Neural cell (in vitro differentiated cells): Measurements from ENCODE around the gene FAM174C. TPM values are rescaled to one million over a fixed set of nuclear protein-coding genes. Genes with fewer than 3 reads are reported as not detected.

ENCODE experiments used
- H2AFZ ChIP-seq: fragments of 200-600, 300-800 bp; sonication (generic), shearing (Covaris generic); 2 replicates; pipeline ENCODE4 v1.6.0; 2014; ENCODE audit warnings: low read depth, mild to moderate bottlenecking, antibody characterized with exemption, low read length, moderate library complexity
- H3F3A ChIP-seq: fragments of 200-600 bp; shearing (Covaris generic); 2 replicates; pipeline ENCODE4 v1.6.1; 2016; ENCODE audit warnings: mild to moderate bottlenecking, moderate library complexity, mixed read lengths, antibody characterized with exemption, low read length; ENCODE audit not compliant: insufficient read depth, poor library complexity, severe bottlenecking
- H3K27ac ChIP-seq: fragments of 200-600, 300-800 bp; sonication (generic), shearing (Covaris generic); 2 replicates; pipeline ENCODE4 v1.5.1; 2014; ENCODE audit warnings: mild to moderate bottlenecking, low read length, moderate library complexity
- H3K27me3 ChIP-seq: fragments of 300-800, 200-600 bp; sonication (generic), shearing (Covaris generic); 2 replicates; pipeline ENCODE4 v1.6.0; 2014; ENCODE audit warnings: mild to moderate bottlenecking, low read depth, low read length, moderate library complexity; ENCODE audit not compliant: insufficient read depth
- H3K36me3 ChIP-seq: fragments of 300-800, 200-600 bp; sonication (generic), shearing (Covaris generic); 2 replicates; pipeline ENCODE4 v1.5.1; 2014; ENCODE audit warnings: mild to moderate bottlenecking, antibody characterized with exemption, low read length, moderate library complexity; ENCODE audit not compliant: insufficient read depth
- H3K4me2 ChIP-seq: fragments of 300-800, 200-600 bp; sonication (generic), shearing (Covaris generic); 2 replicates; pipeline ENCODE4 v1.6.0; 2014; ENCODE audit warnings: mild to moderate bottlenecking, low read length
- H3K4me3 ChIP-seq: fragments of 300-800, 200-600 bp; sonication (generic), shearing (Covaris generic); 2 replicates; pipeline ENCODE4 v1.5.1; 2014; ENCODE audit warnings: mild to moderate bottlenecking, low read length, moderate library complexity
- H3K79me2 ChIP-seq: fragments of 200-600 bp; shearing (Covaris generic); replicated peaks from 2 replicates; pipeline ENCODE4 v1.6.0; 2014; ENCODE audit warnings: mild to moderate bottlenecking, low read length, moderate library complexity; ENCODE audit not compliant: insufficient read depth
- H3K9ac ChIP-seq: fragments of 300-800, 200-600 bp; sonication (generic), shearing (Covaris generic); 2 replicates; pipeline ENCODE4 v1.6.1; 2016; ENCODE audit warnings: mild to moderate bottlenecking, low read length, mixed read lengths
- H3K9me2 ChIP-seq: fragments of 200-600 bp; shearing (Covaris generic); 2 replicates; pipeline ENCODE4 v1.6.1; 2016; ENCODE audit warnings: mild to moderate bottlenecking, low read length, mixed read lengths; ENCODE audit not compliant: insufficient read depth
- H3K9me3 ChIP-seq: fragments of 200-600, 300-800 bp; sonication (generic), shearing (Covaris generic); 2 replicates; pipeline ENCODE4 v1.6.1; 2016; ENCODE audit warnings: mild to moderate bottlenecking, mixed run types, low read length, moderate library complexity, mixed read lengths
- H4K20me1 ChIP-seq: fragments of 200-600 bp; shearing (Covaris generic); 2 replicates; pipeline ENCODE4 v1.6.1; 2016; ENCODE audit warnings: mild to moderate bottlenecking, mixed run types; ENCODE audit not compliant: insufficient read depth
- EP300 ChIP-seq: fragments of 450-650 bp; conservative IDR thresholded peaks from 2 replicates; pipeline ENCODE4 v1.6.1; 2014; ENCODE audit warnings: antibody characterized with exemption, mild to moderate bottlenecking, moderate library complexity; ENCODE audit not compliant: poor library complexity, severe bottlenecking
- EZH2 ChIP-seq: fragments of 200-600, 300-800 bp; shearing (Covaris generic), sonication (generic); IDR thresholded peaks from 2 replicates; pipeline ENCODE4 v1.6.1; 2014; ENCODE audit warnings: antibody characterized with exemption, low read length, borderline replicate concordance, mild to moderate bottlenecking; ENCODE audit not compliant: insufficient read depth, poor library complexity, severe bottlenecking
- MXI1 ChIP-seq: fragments of 450-650 bp; conservative IDR thresholded peaks from 2 replicates; pipeline ENCODE4 v1.6.1; 2014; ENCODE audit warnings: antibody characterized with exemption, mild to moderate bottlenecking; ENCODE audit not compliant: poor library complexity, severe bottlenecking
- POLR2AphosphoS5 ChIP-seq: IDR thresholded peaks from 2 replicates; pipeline ENCODE4 v1.6.1; 2012
- RAD21 ChIP-seq: fragments of 450-650 bp; conservative IDR thresholded peaks from 2 replicates; pipeline ENCODE4 v1.6.1; 2014; ENCODE audit warnings: antibody characterized with exemption, mild to moderate bottlenecking, moderate library complexity
- REST ChIP-seq: IDR thresholded peaks from 2 replicates; pipeline ENCODE4 v1.6.1; 2012; ENCODE audit warnings: borderline replicate concordance
- SMC3 ChIP-seq: fragments of 450-650 bp; conservative IDR thresholded peaks from 2 replicates; pipeline ENCODE4 v1.6.1; 2014; ENCODE audit warnings: antibody characterized with exemption, mild to moderate bottlenecking, moderate library complexity; ENCODE audit not compliant: poor library complexity
- TAF1 ChIP-seq: IDR thresholded peaks from 2 replicates; pipeline ENCODE4 v1.6.1; 2012; ENCODE audit warnings: low read depth
- polyA plus RNA-seq: library from polyadenylated mRNA; depleted of rRNA; stranded (reverse); fragments of >200 nt; gene quantifications from 2 replicates; pipeline ENCODE4 v1.2.3, GENCODE V29; 2014
- TF ChIP-seq, protein P1 (sequence below): fragments of 450-650 bp; IDR thresholded peaks from 2 replicates; pipeline ENCODE4 v1.5.1; 2014; ENCODE audit warnings: antibody characterized with exemption, mild to moderate bottlenecking, moderate library complexity; ENCODE audit not compliant: poor library complexity, severe bottlenecking

Gene FAM174C
- polyA plus RNA-seq, 1 donor from 2014 or later, result 28.4 TPM

GRCh38 chr19:1325568-1326294 lies 50.4 kb downstream of the FAM174C start:
- H3K9ac ChIP-seq, result no peak overlapping the region
- TF ChIP-seq EP300 (no peak), TAF1 (no peak), RAD21 (no peak), REST (no peak), SMC3 (no peak), POLR2AphosphoS5 (no peak), MXI1 (no peak), EZH2 (no peak)
- TF ChIP-seq, protein P1, sequence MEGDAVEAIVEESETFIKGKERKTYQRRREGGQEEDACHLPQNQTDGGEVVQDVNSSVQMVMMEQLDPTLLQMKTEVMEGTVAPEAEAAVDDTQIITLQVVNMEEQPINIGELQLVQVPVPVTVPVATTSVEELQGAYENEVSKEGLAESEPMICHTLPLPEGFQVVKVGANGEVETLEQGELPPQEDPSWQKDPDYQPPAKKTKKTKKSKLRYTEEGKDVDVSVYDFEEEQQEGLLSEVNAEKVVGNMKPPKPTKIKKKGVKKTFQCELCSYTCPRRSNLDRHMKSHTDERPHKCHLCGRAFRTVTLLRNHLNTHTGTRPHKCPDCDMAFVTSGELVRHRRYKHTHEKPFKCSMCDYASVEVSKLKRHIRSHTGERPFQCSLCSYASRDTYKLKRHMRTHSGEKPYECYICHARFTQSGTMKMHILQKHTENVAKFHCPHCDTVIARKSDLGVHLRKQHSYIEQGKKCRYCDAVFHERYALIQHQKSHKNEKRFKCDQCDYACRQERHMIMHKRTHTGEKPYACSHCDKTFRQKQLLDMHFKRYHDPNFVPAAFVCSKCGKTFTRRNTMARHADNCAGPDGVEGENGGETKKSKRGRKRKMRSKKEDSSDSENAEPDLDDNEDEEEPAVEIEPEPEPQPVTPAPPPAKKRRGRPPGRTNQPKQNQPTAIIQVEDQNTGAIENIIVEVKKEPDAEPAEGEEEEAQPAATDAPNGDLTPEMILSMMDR, result no peak
- H3K4me2 ChIP-seq, result no peak overlapping the region
- H3K79me2 ChIP-seq, result no peaks in the 10 kb centered on the region
- no peaks in the 10 kb centered on the region for H3K9me3 ChIP-seq
- H4K20me1 ChIP-seq, result no peaks in the 10 kb centered on the region
- no peak overlapping the region for H3K4me3 ChIP-seq
- H3K27me3 ChIP-seq, result no peaks in the 10 kb centered on the region
- H3K9me2 ChIP-seq, result no peaks in the 10 kb centered on the region
- H3K27ac ChIP-seq, result no peak overlapping the region
- H3K36me3 ChIP-seq, result no peaks in the 10 kb centered on the region
- H3F3A ChIP-seq, result no peaks in the 10 kb centered on the region
- no peak overlapping the region for H2AFZ ChIP-seq

GRCh38 chr19:1327125-1327524 lies 51.8 kb downstream of the FAM174C start:
- Histone ChIP-seq H3K4me3 (no peak overlapping the region), H3K9me3 (no peaks in the 10 kb centered on the region), H2AFZ (no peak overlapping the region), H3K4me2 (no peak overlapping the region), H3K27ac (no peak overlapping the region), H3F3A (no peaks in the 10 kb centered on the region), H3K79me2 (no peaks in the 10 kb centered on the region), H4K20me1 (no peaks in the 10 kb centered on the region), H3K9ac (no peak overlapping the region), H3K36me3 (no peaks in the 10 kb centered on the region), H3K27me3 (no peaks in the 10 kb centered on the region), H3K9me2 (no peaks in the 10 kb centered on the region)
- TF ChIP-seq SMC3, result no peak
- TF ChIP-seq, protein P1, result no peak
- no peak for TF ChIP-seq RAD21
- no peak for TF ChIP-seq POLR2AphosphoS5
- TF ChIP-seq MXI1, result no peak
- TF ChIP-seq EP300, result no peak
- no peak for TF ChIP-seq TAF1

Other genes with a start within 250 kb of the FAM174C start
- gene CNN2, start 248.9 kb upstream of the FAM174C start, polyA plus RNA-seq, result 42.8 and 45.3 TPM in 2 replicates
- gene ABCA7, start 235.4 kb upstream of the FAM174C start, polyA plus RNA-seq, result 51.8 and 75.2 TPM in 2 replicates
- 2.8 and 3.3 TPM in 2 replicates for gene ARHGAP45, start 208.4 kb upstream of the FAM174C start, polyA plus RNA-seq
- 168 and 172 TPM in 2 replicates for gene POLR2E, start 180.2 kb upstream of the FAM174C start, polyA plus RNA-seq
- 713 and 812 TPM in 2 replicates for gene GPX4, start 171.5 kb upstream of the FAM174C start, polyA plus RNA-seq
- 4.8 and 5.2 TPM in 2 replicates for gene SBNO2, start 101.3 kb upstream of the FAM174C start, polyA plus RNA-seq
- gene STK11, start 69.8 kb upstream of the FAM174C start, polyA plus RNA-seq, result 51.6 and 62.5 TPM in 2 replicates
- 18.2 and 24.5 TPM in 2 replicates for gene CBARP, start 37.5 kb upstream of the FAM174C start, polyA plus RNA-seq
- gene ATP5F1D, start 33.8 kb upstream of the FAM174C start, polyA plus RNA-seq, result 22.8 and 47.8 TPM in 2 replicates
- gene MIDN, start 26.9 kb upstream of the FAM174C start, polyA plus RNA-seq, result 24.8 and 28.3 TPM in 2 replicates
- 1,663 and 1,665 TPM in 2 replicates for gene CIRBP, start 6.2 kb upstream of the FAM174C start, polyA plus RNA-seq
- 9.8 and 10.3 TPM in 2 replicates for gene EFNA2, start 10.3 kb downstream of the FAM174C start, polyA plus RNA-seq
- 192 and 196 TPM in 2 replicates for gene NDUFS7, start 108.4 kb downstream of the FAM174C start, polyA plus RNA-seq
- 32.5 and 54.1 TPM in 2 replicates for gene GAMT, start 126.0 kb downstream of the FAM174C start, polyA plus RNA-seq
- 60.5 and 95.2 TPM in 2 replicates for gene DAZAP1, start 132.1 kb downstream of the FAM174C start, polyA plus RNA-seq
- gene RPS15, start 162.9 kb downstream of the FAM174C start, polyA plus RNA-seq, result 452 and 591 TPM in 2 replicates
- gene APC2, start 174.6 kb downstream of the FAM174C start, polyA plus RNA-seq, result 50.5 and 79.7 TPM in 2 replicates
- 80.2 and 108 TPM in 2 replicates for gene C19orf25, start 203.7 kb downstream of the FAM174C start, polyA plus RNA-seq
- gene PCSK4, start 214.8 kb downstream of the FAM174C start, polyA plus RNA-seq, result 11.8 and 24.1 TPM in 2 replicates
- gene REEP6, start 215.7 kb downstream of the FAM174C start, polyA plus RNA-seq, result 10.7 and 17.0 TPM in 2 replicates
- gene ADAMTSL5, start 237.5 kb downstream of the FAM174C start, polyA plus RNA-seq, result not detected in 2 replicates
- 3.6 and 7.1 TPM in 2 replicates for gene PLK5, start 248.5 kb downstream of the FAM174C start, polyA plus RNA-seq